ENCODE measurements around the gene PGA4. TPM values are rescaled to one million over a fixed set of nuclear protein-coding genes. Genes with fewer than 3 reads are reported as not detected.

PGA4 gene
- total RNA-seq, 1 experiment from 2014 or later: not detected

Other genes with a start within 250 kb of the PGA4 start
- gene CD5, start 119.9 kb upstream of the PGA4 start, total RNA-seq (2014; rRNA removed; shearing (Covaris generic); ENCODE audit: low replicate concordance): not detected in 2 replicates
- 11.3 and 22.9 TPM in 2 replicates for gene VPS37C, start 60.9 kb upstream of the PGA4 start, total RNA-seq (2014; rRNA removed; shearing (Covaris generic); ENCODE audit: low replicate concordance)
- not detected in 2 replicates for gene PGA3, start 18.8 kb upstream of the PGA4 start, total RNA-seq (2014; rRNA removed; shearing (Covaris generic); ENCODE audit: low replicate concordance)
- gene PGA5, start 18.8 kb downstream of the PGA4 start, total RNA-seq (2014; rRNA removed; shearing (Covaris generic); ENCODE audit: low replicate concordance): not detected in 2 replicates
- not detected in 2 replicates for gene VWCE, start 73.0 kb downstream of the PGA4 start, total RNA-seq (2014; rRNA removed; shearing (Covaris generic); ENCODE audit: low replicate concordance)
- gene DDB1, start 110.8 kb downstream of the PGA4 start, total RNA-seq (2014; rRNA removed; shearing (Covaris generic); ENCODE audit: low replicate concordance): 170 and 250 TPM in 2 replicates
- 12.9 and 36.0 TPM in 2 replicates for gene TKFC, start 110.9 kb downstream of the PGA4 start, total RNA-seq (2014; rRNA removed; shearing (Covaris generic); ENCODE audit: low replicate concordance)
- gene CYB561A3, start 139.5 kb downstream of the PGA4 start, total RNA-seq (2014; rRNA removed; shearing (Covaris generic); ENCODE audit: low replicate concordance): 50.5 and 60.2 TPM in 2 replicates
- gene TMEM138, start 140.0 kb downstream of the PGA4 start, total RNA-seq (2014; rRNA removed; shearing (Covaris generic); ENCODE audit: low replicate concordance): 15.0 and 70.0 TPM in 2 replicates
- gene TMEM216, start 170.2 kb downstream of the PGA4 start, total RNA-seq (2014; rRNA removed; shearing (Covaris generic); ENCODE audit: low replicate concordance): 7.5 and 12.3 TPM in 2 replicates
- gene CPSF7, start 207.6 kb downstream of the PGA4 start, total RNA-seq (2014; rRNA removed; shearing (Covaris generic); ENCODE audit: low replicate concordance): 26.0 and 40.3 TPM in 2 replicates
- 18.2 and 35.5 TPM in 2 replicates for gene SDHAF2, start 207.8 kb downstream of the PGA4 start, total RNA-seq (2014; rRNA removed; shearing (Covaris generic); ENCODE audit: low replicate concordance)

Data from MG63 (cell line).